RWPE2 (cell line): ENCODE data around the gene FAAP20.

ENCODE experiments used
- ATAC-seq: fragments of 200-7000 bp; cut with Tn5 transposase; 3 replicates; pipeline ENCODE4 v1.9.1; 2021; ENCODE audit warnings: low read depth
- DNase-seq: peaks from one replicate; pipeline ENCODE4 v3.0.0-alpha.2; 2020; ENCODE audit warnings: low spot score
- H3K27ac ChIP-seq: fragments of 450-650 bp; 2 replicates; pipeline ENCODE4 v1.5.1; 2017; ENCODE audit warnings: mild to moderate bottlenecking; ENCODE audit not compliant: poor library complexity, severe bottlenecking
- H3K27me3 ChIP-seq: fragments of 250-450 bp; sonication (Bioruptor Pico); 2 replicates; pipeline ENCODE4 v1.5.1; 2021; ENCODE audit warnings: mild to moderate bottlenecking, moderate library complexity; ENCODE audit not compliant: insufficient read depth, poor library complexity, severe bottlenecking
- H3K36me3 ChIP-seq: fragments of 250-450 bp; sonication (Bioruptor Pico); 2 replicates; pipeline ENCODE4 v1.5.1; 2020; ENCODE audit warnings: low read depth, mild to moderate bottlenecking, moderate library complexity
- H3K4me1 ChIP-seq: fragments of 250-450 bp; sonication (Bioruptor Pico); 2 replicates; pipeline ENCODE4 v1.5.1; 2021; ENCODE audit warnings: mild to moderate bottlenecking, moderate library complexity; ENCODE audit not compliant: insufficient read depth, poor library complexity, severe bottlenecking
- H3K4me3 ChIP-seq: fragments of 250-450 bp; sonication (Bioruptor Pico); 2 replicates; pipeline ENCODE4 v1.5.1; 2021; ENCODE audit warnings: mild to moderate bottlenecking, moderate library complexity; ENCODE audit not compliant: severe bottlenecking
- H3K9me3 ChIP-seq: fragments of 250-450 bp; sonication (Bioruptor Pico); 2 replicates; pipeline ENCODE4 v1.5.1; 2021; ENCODE audit warnings: mild to moderate bottlenecking, moderate library complexity; ENCODE audit not compliant: severe bottlenecking
- TF ChIP-seq, protein P1 (sequence below): fragments of 450-650 bp; IDR thresholded peaks from one replicate; pipeline ENCODE4 v1.5.1; 2017; ENCODE audit warnings: mild to moderate bottlenecking, moderate library complexity; ENCODE audit not compliant: poor library complexity, severe bottlenecking

Gene FAAP20

DNA sequence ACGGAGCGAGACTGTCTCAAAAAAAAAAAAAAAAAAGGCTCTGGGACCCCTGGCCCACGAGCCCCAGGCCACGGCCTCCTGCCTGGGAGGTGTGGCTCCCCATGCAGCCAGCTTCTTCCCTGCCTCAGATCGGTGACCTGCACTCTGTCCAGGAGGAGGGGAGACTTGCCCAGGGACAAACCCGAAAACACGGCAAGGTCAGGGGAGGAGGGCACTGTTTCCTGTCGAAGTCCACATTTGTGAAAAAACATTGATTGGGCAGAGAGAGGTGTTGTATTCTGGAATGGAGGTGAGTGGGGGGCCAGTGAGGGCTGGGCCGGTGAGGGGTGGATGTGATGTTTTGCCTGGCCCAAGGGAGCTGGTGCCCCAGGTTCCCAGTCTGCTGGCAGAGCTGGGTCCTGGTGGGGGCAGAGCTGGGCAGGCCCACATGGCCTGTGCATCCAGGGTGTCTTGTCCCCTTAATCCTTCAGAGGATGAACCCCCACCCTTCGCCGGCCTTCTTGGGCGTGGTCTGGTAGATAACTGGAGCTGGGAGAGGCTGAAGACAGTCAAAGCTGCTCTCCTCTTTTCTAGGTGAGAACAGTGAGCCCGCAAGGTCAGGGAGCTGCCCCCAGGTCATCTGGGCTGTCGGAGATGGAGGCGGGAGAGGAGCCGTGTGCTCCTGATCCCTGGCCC lies 12.4 kb upstream of the FAAP20 start:
- Histone ChIP-seq H3K36me3 (no peaks in the 10 kb centered on the region), H3K4me3 (no peak overlapping the region), H3K27me3 (no peaks in the 10 kb centered on the region), H3K4me1 (peaks cover 14% of the 10 kb centered on the region), H3K9me3 (no peaks in the 10 kb centered on the region), H3K27ac (no peak overlapping the region)
- TF ChIP-seq, protein P1, sequence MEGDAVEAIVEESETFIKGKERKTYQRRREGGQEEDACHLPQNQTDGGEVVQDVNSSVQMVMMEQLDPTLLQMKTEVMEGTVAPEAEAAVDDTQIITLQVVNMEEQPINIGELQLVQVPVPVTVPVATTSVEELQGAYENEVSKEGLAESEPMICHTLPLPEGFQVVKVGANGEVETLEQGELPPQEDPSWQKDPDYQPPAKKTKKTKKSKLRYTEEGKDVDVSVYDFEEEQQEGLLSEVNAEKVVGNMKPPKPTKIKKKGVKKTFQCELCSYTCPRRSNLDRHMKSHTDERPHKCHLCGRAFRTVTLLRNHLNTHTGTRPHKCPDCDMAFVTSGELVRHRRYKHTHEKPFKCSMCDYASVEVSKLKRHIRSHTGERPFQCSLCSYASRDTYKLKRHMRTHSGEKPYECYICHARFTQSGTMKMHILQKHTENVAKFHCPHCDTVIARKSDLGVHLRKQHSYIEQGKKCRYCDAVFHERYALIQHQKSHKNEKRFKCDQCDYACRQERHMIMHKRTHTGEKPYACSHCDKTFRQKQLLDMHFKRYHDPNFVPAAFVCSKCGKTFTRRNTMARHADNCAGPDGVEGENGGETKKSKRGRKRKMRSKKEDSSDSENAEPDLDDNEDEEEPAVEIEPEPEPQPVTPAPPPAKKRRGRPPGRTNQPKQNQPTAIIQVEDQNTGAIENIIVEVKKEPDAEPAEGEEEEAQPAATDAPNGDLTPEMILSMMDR: no peak
- peak; percentile 57 for DNase-seq
- no peak for ATAC-seq

DNA sequence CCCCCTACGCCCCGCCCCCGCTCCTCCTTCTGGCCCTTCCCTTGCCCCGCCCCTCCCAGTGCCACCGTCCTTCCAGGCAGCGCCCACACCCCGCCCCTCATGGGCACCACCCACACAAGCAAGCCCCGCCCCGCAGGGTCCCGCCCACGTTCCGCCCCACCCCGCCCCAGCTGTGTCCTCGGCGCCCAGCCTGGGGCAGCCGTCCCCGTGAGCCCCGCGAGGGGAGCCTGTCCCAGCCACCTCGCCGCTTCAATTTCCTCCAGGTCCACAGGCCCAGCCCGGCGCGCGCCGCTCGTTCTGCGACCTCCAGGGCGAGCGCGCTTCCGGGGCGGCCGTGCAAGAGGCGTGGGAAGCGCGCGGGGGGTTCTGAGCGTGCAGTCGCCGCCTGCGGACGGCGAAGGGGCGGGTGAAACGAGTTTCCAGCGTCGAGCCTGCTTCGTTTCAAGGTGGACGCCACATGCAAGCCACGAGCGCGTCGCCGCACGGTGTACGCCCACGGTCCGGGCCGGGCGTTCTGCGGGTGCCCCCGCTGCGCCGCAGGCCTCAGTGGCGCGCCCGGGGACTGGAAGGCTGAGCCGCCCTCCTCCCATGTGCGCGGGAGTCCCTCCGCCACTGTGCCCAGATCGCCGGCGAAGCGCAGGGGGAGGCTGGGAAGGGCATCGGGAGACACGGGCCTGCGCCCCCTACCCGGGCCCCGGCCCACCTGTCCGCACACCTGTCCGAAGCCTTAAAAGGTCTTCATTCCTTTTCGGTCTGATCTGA lies 10.8 kb upstream of the FAAP20 start:
- Histone ChIP-seq H3K4me3 (peak overlapping the region; percentile 32), H3K36me3 (no peaks in the 10 kb centered on the region), H3K27ac (no peak overlapping the region), H3K27me3 (no peaks in the 10 kb centered on the region), H3K9me3 (no peaks in the 10 kb centered on the region), H3K4me1 (peaks cover 14% of the 10 kb centered on the region)
- DNase-seq: peak; percentile 97
- TF ChIP-seq, protein P1: no peak
- ATAC-seq: peak; percentile 35

DNA sequence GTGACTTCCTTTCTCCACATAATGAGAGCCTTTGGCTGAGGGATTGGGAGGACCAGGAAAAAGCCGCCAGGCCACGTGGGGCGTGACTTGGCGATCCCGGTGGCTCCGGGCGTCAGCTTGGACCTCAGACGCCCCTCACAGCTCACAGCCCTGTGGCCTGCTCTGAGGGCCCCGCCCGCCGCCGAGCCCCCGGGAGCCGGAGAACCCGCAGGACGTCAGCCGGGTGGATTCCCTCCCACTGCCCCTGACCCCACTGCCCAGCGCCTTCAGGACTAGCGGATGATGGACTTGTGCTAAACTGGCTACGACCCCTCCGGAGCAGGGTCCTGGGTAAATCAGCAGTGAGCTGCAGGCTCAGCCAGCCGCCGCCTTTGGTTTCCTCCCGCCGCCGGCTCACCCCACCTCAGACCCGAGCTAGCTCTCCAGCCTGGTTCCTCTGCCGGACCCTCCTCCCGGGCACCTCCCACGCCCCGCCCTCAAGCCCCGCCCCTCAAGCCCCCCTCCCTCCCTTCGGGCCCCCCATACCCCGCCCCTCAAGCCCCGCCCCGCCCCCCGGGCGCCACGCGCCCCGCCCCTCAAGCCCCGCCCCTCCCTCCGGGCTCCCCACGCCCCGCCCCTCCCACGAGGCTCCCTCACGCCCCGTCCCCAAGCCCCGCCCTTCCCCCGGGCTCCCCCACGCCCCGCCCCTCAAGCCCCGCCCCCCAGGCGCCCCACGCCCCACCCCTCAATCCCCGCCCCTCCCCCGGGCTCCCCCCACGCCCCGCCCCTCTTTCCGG lies 10.0 kb upstream of the FAAP20 start:
- no peak overlapping the region for H3K27ac ChIP-seq
- H3K4me1 ChIP-seq: peaks cover 14% of the 10 kb centered on the region
- no peaks in the 10 kb centered on the region for H3K9me3 ChIP-seq
- H3K36me3 ChIP-seq: no peaks in the 10 kb centered on the region
- TF ChIP-seq, protein P1: no peak
- H3K4me3 ChIP-seq: peak overlapping the region; percentile 14
- DNase-seq (no peak), ATAC-seq (peak; percentile 18; the same call in 2 of the 3 replicates)
- H3K27me3 ChIP-seq: no peaks in the 10 kb centered on the region

DNA sequence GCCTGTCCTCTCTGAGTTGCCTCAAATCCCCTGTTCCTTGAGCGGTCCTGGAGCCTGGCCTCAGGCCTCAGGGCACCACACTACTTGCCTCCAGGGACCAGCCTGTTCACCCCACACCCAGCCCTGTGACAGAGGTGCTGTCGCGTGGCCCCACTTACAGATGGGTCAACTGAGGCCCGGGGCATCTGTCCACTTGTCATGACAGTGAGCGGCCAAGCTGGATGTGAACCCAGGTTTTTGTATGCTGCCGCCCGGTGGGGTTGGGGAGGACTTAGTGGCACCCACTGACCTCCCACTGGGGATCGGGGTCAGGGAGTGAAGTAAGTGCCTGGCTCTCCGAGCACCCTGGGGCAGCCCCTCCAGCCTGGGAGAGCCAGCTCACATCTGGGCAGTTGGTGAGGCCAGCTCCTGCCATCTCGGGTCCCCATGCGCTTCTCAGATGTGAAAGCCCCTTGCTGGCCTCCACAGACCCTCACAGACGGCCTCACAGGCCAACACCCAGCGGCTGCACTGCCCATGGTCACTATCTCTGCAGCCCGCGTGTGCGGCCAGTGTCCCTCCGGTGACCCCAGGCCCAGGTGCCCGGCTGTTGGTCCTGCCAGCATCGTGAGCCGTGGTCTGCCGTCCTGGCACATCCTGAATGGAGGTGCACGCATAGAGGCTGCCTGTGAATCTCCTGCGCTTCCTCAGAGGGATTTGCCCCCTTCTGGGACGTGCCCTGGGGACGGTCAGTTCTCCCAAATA lies 9.3 kb upstream of the FAAP20 start:
- ATAC-seq (no peak), DNase-seq (no peak)
- TF ChIP-seq, protein P1: no peak
- no peak overlapping the region for H3K27ac ChIP-seq
- no peak overlapping the region for H3K4me3 ChIP-seq
- no peaks in the 10 kb centered on the region for H3K9me3 ChIP-seq
- no peaks in the 10 kb centered on the region for H3K27me3 ChIP-seq
- no peaks in the 10 kb centered on the region for H3K36me3 ChIP-seq
- H3K4me1 ChIP-seq: peaks cover 12% of the 10 kb centered on the region
